H1 (cell line): ENCODE results near the gene FHIT. TPM values are rescaled to one million over a fixed set of nuclear protein-coding genes. Genes with fewer than 3 reads are reported as not detected.

ENCODE experiments used
- CTCF ChIA-PET: fragments of 300-600 bp; sonication (Branson Sonifier 250); formaldehyde crosslinking; loops from one replicate; lab custom pipeline; 2021; ENCODE audit not compliant: partially characterized antibody; lab: Charles Lee
- POLR2A ChIA-PET: fragments of 300-600 bp; sonication (Branson Sonifier 250); formaldehyde crosslinking; loops from one replicate; lab custom pipeline; 2021; ENCODE audit warnings: inconsistent platforms; ENCODE audit not compliant: partially characterized antibody; lab: Charles Lee
- DNase-seq, 2 experiments: peaks; one replicate each; pipeline versions ENCODE4 v3.0.0 to v3.0.0-alpha.2; 2010 to 2022; ENCODE audit warnings: low spot score in 2 of 2, low read depth in 1 of 2, mixed read lengths in 1 of 2
- FAIRE-seq: peaks from 2 replicates; lab custom pipeline; 2011; peaks lifted over from hg19 to GRCh38; lab: Jason Lieb, UNC
- H2AFZ ChIP-seq: 2 replicates; pipeline ENCODE4 v1.8.1; 2012; ENCODE audit warnings: low read length, inconsistent platforms
- H2AK5ac ChIP-seq: 2 replicates; pipeline ENCODE4 v1.6.1; 2013; ENCODE audit warnings: low read depth, low read length
- H2BK120ac ChIP-seq: replicated peaks from 2 replicates; pipeline ENCODE3; 2013; ENCODE audit warnings: low read depth, low read length, inconsistent platforms
- H2BK12ac ChIP-seq: 2 replicates; pipeline ENCODE4 v1.6.1; 2013; ENCODE audit warnings: low read depth, low read length
- H2BK15ac ChIP-seq: 2 replicates; pipeline ENCODE4 v1.6.1; 2013; ENCODE audit warnings: low read length
- H2BK20ac ChIP-seq: 2 replicates; pipeline ENCODE4 v1.6.1; 2013; ENCODE audit warnings: low read length
- H2BK5ac ChIP-seq: 2 replicates; pipeline ENCODE4 v1.6.1; 2013; ENCODE audit warnings: low read depth, low read length
- H3K14ac ChIP-seq: 2 replicates; pipeline ENCODE4 v1.6.1; 2013; ENCODE audit warnings: inconsistent platforms; ENCODE audit not compliant: insufficient read length
- H3K18ac ChIP-seq: 2 replicates; pipeline ENCODE4 v1.6.1; 2013; ENCODE audit warnings: low read length; ENCODE audit errors: extremely low read depth
- H3K23ac ChIP-seq: 2 replicates; pipeline ENCODE4 v1.6.1; 2013; ENCODE audit warnings: inconsistent platforms; ENCODE audit not compliant: insufficient read length
- H3K23me2 ChIP-seq: 2 replicates; pipeline ENCODE4 v1.6.1; 2013; ENCODE audit warnings: low read depth, low read length
- H3K27ac ChIP-seq: 2 replicates; pipeline ENCODE4 v1.6.1; 2011; ENCODE audit warnings: low read depth, low read length, inconsistent platforms
- H3K27me3 ChIP-seq, 4 experiments: replicated peaks in 1 of 4; 1 replicate in 1 of 4; 2 replicates in 3 of 4; pipeline versions ENCODE4 v1.6.1 to v1.8.1; 2011 to 2013; ENCODE audit warnings: low read length in 3 of 4, mild to moderate bottlenecking in 3 of 4, inconsistent platforms in 2 of 4, mixed read lengths in 2 of 4, moderate library complexity in 1 of 4; ENCODE audit not compliant: control insufficient read depth in 3 of 4, insufficient read depth in 3 of 4; ENCODE audit errors: extremely low read depth in 1 of 4
- H3K36me3 ChIP-seq, 4 experiments: 2 replicates each; pipeline versions ENCODE4 v1.6.1 to v1.8.1; 2011 to 2013; ENCODE audit warnings: mild to moderate bottlenecking in 4 of 4, low read length in 3 of 4, moderate library complexity in 2 of 4, control low read depth in 1 of 4, inconsistent platforms in 1 of 4; ENCODE audit not compliant: insufficient read depth in 4 of 4, control insufficient read depth in 2 of 4
- H3K4ac ChIP-seq: replicated peaks from 2 replicates; pipeline ENCODE3; 2013; ENCODE audit warnings: low read length, low read depth, mixed read lengths, inconsistent platforms; ENCODE audit not compliant: insufficient read length
- H3K4me1 ChIP-seq, 4 experiments: replicated peaks in 1 of 4; 1 replicate in 1 of 4; 2 replicates in 3 of 4; pipeline versions ENCODE4 v1.6.1 to v1.8.1; 2011 to 2013; ENCODE audit warnings: low read length in 3 of 4, inconsistent platforms in 2 of 4, mixed read lengths in 1 of 4; ENCODE audit not compliant: insufficient read depth in 4 of 4, control insufficient read depth in 3 of 4
- H3K4me2 ChIP-seq, 2 experiments: 2 replicates each; pipeline versions ENCODE4 v1.6.1 to v1.8.1; 2011 to 2013; ENCODE audit warnings: low read depth in 2 of 2, low read length in 2 of 2, control low read depth in 1 of 2, inconsistent platforms in 1 of 2, mild to moderate bottlenecking in 1 of 2; ENCODE audit not compliant: insufficient read depth in 1 of 2
- H3K4me3 ChIP-seq, 4 experiments: fragments of 200-600, 300-600 bp in 1 of 4; sonication (generic), shearing (Covaris generic), sonication (Bioruptor Twin) in 1 of 4; 2 replicates each; pipeline versions ENCODE4 v1.5.1 to v1.8.1; 2011 to 2016; ENCODE audit warnings: low read length in 4 of 4, low read depth in 3 of 4, control low read depth in 2 of 4, inconsistent platforms in 2 of 4, mild to moderate bottlenecking in 2 of 4, mixed read lengths in 1 of 4, moderate library complexity in 1 of 4; ENCODE audit not compliant: insufficient read depth in 2 of 4; ENCODE audit errors: extremely low read depth in 1 of 4
- H3K56ac ChIP-seq: replicated peaks from 2 replicates; pipeline ENCODE3; 2013; ENCODE audit warnings: low read depth, mild to moderate bottlenecking, mixed read lengths, low read length, inconsistent platforms; ENCODE audit not compliant: insufficient read length
- H3K79me1 ChIP-seq: 2 replicates; pipeline ENCODE4 v1.6.1; 2013; ENCODE audit warnings: low read depth, low read length, control low read depth
- H3K79me2 ChIP-seq, 2 experiments: 2 replicates each; pipeline versions ENCODE4 v1.6.1 to v1.8.1; 2012 to 2013; ENCODE audit warnings: low read length in 2 of 2, mild to moderate bottlenecking in 2 of 2, inconsistent platforms in 1 of 2; ENCODE audit not compliant: insufficient read depth in 2 of 2, control insufficient read depth in 1 of 2
- H3K9ac ChIP-seq, 4 experiments: replicated peaks in 1 of 4; 1 replicate in 1 of 4; 2 replicates in 3 of 4; pipeline versions ENCODE4 v1.6.1 to v1.8.1; 2011 to 2013; ENCODE audit warnings: low read depth in 3 of 4, low read length in 3 of 4, control low read depth in 2 of 4, mild to moderate bottlenecking in 2 of 4, moderate library complexity in 2 of 4, inconsistent platforms in 1 of 4; ENCODE audit errors: extremely low read depth in 1 of 4
- H3K9me3 ChIP-seq, 2 experiments: 2 replicates each; pipeline versions ENCODE4 v1.6.1 to v1.8.1; 2012 to 2013; ENCODE audit warnings: mild to moderate bottlenecking in 2 of 2, moderate library complexity in 2 of 2, control low read depth in 1 of 2, inconsistent platforms in 1 of 2, low read depth in 1 of 2, low read length in 1 of 2, mixed read lengths in 1 of 2; ENCODE audit not compliant: insufficient read depth in 2 of 2
- H4K20me1 ChIP-seq, 2 experiments: replicated peaks in 1 of 2; 2 replicates each; pipeline versions ENCODE3 to v1.8.1; 2011 to 2013; ENCODE audit warnings: inconsistent platforms in 2 of 2, low read length in 2 of 2, mild to moderate bottlenecking in 1 of 2; ENCODE audit not compliant: insufficient read depth in 2 of 2, control insufficient read depth in 1 of 2
- H4K5ac ChIP-seq: 2 replicates; pipeline ENCODE4 v1.6.1; 2013; ENCODE audit warnings: low read length, low read depth, mixed read lengths, inconsistent platforms; ENCODE audit not compliant: insufficient read length
- H4K8ac ChIP-seq: 2 replicates; pipeline ENCODE4 v1.8.0; 2013; ENCODE audit warnings: mild to moderate bottlenecking, moderate library complexity, low read length, inconsistent platforms; ENCODE audit not compliant: insufficient read depth; ENCODE audit errors: extremely low read depth
- H4K91ac ChIP-seq: replicated peaks from 2 replicates; pipeline ENCODE3; 2013; ENCODE audit warnings: low read length, mixed read lengths, inconsistent platforms; ENCODE audit not compliant: insufficient read length
- WGBS, 2 experiments: shearing (Covaris generic) in 1 of 2; methylation state at CpG; one replicate each; pipeline versions ENCODE4 v1.1.6 to v1.1.7; 2013 to 2015; ENCODE audit warnings: low lambda C conversion rate in 2 of 2, mixed read lengths in 2 of 2, inconsistent platforms in 1 of 2, low coverage in 1 of 2, missing lambda C conversion rate in 1 of 2; ENCODE audit not compliant: insufficient replicate concordance in 2 of 2, insufficient coverage in 1 of 2, insufficient read length in 1 of 2; ENCODE audit errors: extremely low coverage in 1 of 2, missing lambda C conversion rate in 1 of 2; 5-methylcytosine and 5-hydroxymethylcytosine counted together
- polyA plus RNA-seq, 7 experiments: library from polyadenylated mRNA; depleted of rRNA in 3 of 7; stranded (reverse) in 5 of 7; unstranded in 2 of 7; fragments of >200 nt in 5 of 7; fragments of 200-250 nt in 2 of 7; gene quantifications; 1 replicate in 5 of 7; 2 replicates in 1 of 7; 4 replicates in 1 of 7; pipeline versions ENCODE4 v1.2.1 to v1.2.3, GENCODE V29; 2011 to 2013; ENCODE audit warnings: missing spikeins in 2 of 7, mixed read lengths in 2 of 7
- total RNA-seq: library from RNA; stranded (reverse); fragmentation: NEBNext Ultra II Directional; extraction: Animal tissue kit (Norgen Biotek cat#: 25700); gene quantifications from 2 replicates; pipeline ENCODE4 v1.2.1, GENCODE V29; 2021

The FHIT gene
- total and polyA plus RNA-seq, 2 of the 8 experiments (the other 6 are each of a cell fraction or from before 2014, with no cell fraction given): 1.2 to 3.2 TPM

GRCh38 chr3:60160111-60160821 lies 1091.0 kb downstream of the FHIT start:
- peak; percentile 42 for FAIRE-seq
- Histone ChIP-seq H3K27ac (no peak overlapping the region), H3K79me1 (no peaks in the 10 kb centered on the region), H2BK15ac (no peak overlapping the region), H3K18ac (no peak overlapping the region), H2BK120ac (no peak overlapping the region), H3K9me3 (no peaks in the 10 kb centered on the region), H3K36me3 (no peaks in the 10 kb centered on the region), H3K4me2 (no peak overlapping the region), H3K9ac (no peak overlapping the region), H2AFZ (no peak overlapping the region), H2AK5ac (no peak overlapping the region), H2BK12ac (no peak overlapping the region), H3K56ac (no peak overlapping the region), H3K27me3 (peaks cover 0 to 1% (median 0%) of the 10 kb centered on the region in 4 experiments; a peak in 1 of 7 replicates), H3K4ac (no peak overlapping the region), H4K8ac (no peak overlapping the region), H3K4me1 (no peaks in the 10 kb centered on the region), H3K4me3 (no peak overlapping the region), H2BK20ac (no peak overlapping the region), H3K23ac (no peak overlapping the region), H3K14ac (no peak overlapping the region), H2BK5ac (no peak overlapping the region), H4K20me1 (no peaks in the 10 kb centered on the region), H3K79me2 (no peaks in the 10 kb centered on the region), H3K23me2 (no peaks in the 10 kb centered on the region), H4K5ac (no peak overlapping the region), H4K91ac (no peak overlapping the region)
- 88% methylated on average over 4 of the region's 4 CpGs; no CpG with 5 or more reads in 1 of the 2 experiments for WGBS, 2 experiments
- no peak for DNase-seq
- CTCF ChIA-PET: no interaction called here
- POLR2A ChIA-PET: interaction anchor here (0.9 kb wide), 1 partner anchor 13 kb away, joined by 4 read pairs; no protein-coding TSS in a partner anchor
